HG03575 (cell line): ENCODE measurements around the gene PYGB.
A peak's percentile ranks its signal among the peaks of the same experiment; 100 is the strongest.
"Not testable (repeated sequence)": the region's sequence is repeated elsewhere in the genome, so short reads cannot be mapped to it uniquely, and the experiment has no call there.

Experiments
- ATAC-seq: cut with Tn5 transposase; IDR thresholded peaks from one replicate; pipeline ENCODE4 v1.9.1; 2021; ENCODE audit not compliant: unreplicated experiment, insufficient number of reproducible peaks, low FRiP score; ENCODE audit errors: extremely low read depth

Gene PYGB

GRCh38 chr20:25301357-25301920 is 53.6 kb downstream of the PYGB start:
- no peak for ATAC-seq

GRCh38 chr20:25302596-25302995 is 54.7 kb downstream of the PYGB start:
- no peak for ATAC-seq

GRCh38 chr20:25303292-25304024 is 55.6 kb downstream of the PYGB start:
- ATAC-seq = no peak

- no peak for ATAC-seq
These were observed 56.2 kb downstream of the PYGB start for GRCh38 chr20:25304025-25304549.

DNA sequence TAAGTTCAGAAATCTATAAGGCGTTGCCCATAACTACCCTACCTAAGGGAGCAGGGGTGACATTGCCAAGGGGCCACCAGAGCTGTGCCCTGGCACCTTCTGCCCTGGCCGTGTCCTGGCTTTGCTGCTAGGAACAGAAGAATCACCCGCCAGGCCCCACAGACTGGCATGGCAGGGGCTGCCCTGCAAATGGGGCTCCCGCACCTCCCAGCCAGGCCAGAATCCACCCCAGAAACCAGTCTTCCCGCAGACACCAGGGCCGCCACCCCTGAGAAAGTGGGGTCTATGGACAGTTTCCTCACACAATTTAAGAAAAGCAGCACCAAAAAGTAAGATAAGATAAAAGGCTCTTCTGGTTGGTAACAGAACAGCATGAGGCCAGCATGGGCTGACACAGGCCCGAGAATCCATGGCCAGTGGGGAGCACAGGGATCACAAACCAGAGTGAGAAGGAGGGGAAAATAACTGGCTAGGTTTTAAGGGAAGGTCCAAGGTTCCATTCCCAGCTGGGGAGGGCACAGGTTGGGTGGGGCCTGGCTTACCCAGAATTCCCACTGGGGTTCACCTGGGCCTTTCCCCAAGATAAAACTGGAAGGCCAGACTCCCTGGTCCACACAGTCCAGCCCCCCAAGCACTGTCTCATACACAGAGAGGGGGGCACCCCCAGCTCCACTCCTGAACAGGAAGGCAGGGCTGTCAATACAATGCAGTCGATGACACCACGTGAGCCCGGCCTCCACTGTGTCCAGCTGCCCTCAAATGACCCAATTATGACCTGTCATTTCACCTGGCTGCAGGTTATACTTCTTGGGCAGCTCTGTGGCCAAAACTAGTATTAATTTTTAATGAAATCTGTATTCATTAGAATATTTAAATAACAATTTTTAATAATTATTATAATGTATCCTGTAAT is 59.4 kb downstream of the PYGB start:
- ATAC-seq = no peak

GRCh38 chr20:25308083-25308491 is 60.2 kb downstream of the PYGB start:
- ATAC-seq = no peak

GRCh38 chr20:25308671-25309394 is 60.9 kb downstream of the PYGB start:
- ATAC-seq = no peak

GRCh38 chr20:25309395-25310267 is 61.7 kb downstream of the PYGB start:
- ATAC-seq = no peak

DNA sequence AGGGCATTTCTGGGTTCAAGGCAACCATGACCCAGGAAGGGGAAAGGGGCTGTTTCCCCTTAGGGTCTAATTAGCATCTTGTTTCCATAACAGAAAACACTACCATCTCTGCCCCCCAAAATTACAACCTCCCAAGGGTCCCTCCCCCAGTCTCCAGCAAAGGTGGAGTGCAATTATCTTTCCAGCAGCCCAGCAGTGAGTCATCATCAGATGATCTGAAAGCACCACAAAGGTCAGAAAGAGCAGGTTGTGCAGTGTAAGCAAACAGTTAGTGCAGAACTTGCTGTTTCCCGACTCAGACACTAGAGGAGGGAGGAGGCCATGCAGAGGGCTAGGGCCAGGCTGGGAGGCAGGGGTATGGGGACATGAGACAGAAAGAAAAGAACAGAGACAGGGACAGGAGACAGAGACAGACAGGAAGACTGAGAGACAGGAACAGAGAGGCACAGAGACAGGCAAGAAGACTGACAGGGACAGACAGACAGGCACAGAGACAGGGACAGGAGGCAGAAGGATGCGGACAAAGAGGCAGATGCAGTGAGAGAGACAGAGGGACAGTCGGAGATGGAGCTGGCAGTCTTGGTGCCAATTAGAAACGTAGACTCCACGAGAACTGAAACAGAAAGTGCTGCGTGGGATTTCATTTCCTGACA is 62.5 kb downstream of the PYGB start:
- peak; percentile 75 for ATAC-seq

DNA sequence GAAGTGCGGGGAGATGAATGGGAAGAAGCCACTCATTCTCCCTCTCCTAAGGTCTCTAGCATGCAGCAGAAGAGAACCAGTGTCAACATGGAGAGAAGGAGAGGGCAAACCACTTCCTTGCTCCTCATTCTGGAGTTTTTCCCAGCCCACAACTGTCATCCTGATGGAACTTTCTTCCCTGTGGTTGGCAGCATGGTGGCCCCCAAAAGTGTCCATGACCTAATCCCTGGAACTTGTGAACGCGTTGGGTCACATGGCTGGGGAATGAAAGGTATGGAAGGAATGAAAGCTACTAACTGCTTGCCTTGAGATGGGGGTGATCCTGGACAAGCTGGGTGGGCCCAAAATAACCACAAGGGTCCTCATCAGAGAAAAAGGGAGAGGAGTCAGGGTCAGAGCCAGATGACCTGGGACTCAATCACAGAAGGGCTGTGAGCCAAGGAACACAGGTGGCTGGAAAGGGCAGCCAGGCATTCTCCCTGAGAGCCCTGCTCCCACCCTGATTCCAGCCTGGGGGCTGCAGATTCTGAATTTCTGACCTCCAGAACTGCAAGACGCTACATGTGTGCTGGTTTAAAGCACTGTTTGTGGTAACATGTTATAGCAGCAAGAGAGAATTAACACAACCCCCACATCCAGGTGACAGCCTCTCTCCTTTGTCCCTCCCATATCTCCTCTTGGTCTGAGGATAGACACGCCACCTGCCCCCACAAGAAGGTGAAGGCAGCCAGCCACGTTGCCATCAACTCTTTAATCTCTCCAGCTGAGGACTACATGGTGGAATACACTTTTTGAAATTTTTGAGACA is 63.2 kb downstream of the PYGB start:
- ATAC-seq = no peak

- not testable (repeated sequence) for ATAC-seq
These were observed 64.8 kb downstream of the PYGB start for GRCh38 chr20:25312716-25313115.

DNA sequence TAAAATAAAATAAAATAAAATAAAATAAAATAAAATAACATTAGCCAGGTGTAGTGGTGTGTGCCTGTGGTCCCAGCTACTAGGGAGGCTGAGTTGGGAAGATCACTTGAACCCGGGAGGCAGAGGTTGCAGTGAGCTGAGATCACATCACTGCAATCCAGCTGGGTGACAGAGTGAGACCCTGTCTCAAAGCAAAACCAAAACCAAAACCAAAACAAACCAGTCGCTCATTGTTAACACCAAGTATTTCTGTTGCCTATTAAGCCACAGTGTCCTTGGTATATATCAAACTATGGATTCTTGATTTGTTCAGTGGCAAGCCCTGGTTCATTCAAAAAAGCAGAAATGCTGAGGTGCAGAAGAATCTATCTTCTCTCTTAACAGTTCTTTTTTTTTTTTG is 65.7 kb downstream of the PYGB start:
- no peak for ATAC-seq

DNA sequence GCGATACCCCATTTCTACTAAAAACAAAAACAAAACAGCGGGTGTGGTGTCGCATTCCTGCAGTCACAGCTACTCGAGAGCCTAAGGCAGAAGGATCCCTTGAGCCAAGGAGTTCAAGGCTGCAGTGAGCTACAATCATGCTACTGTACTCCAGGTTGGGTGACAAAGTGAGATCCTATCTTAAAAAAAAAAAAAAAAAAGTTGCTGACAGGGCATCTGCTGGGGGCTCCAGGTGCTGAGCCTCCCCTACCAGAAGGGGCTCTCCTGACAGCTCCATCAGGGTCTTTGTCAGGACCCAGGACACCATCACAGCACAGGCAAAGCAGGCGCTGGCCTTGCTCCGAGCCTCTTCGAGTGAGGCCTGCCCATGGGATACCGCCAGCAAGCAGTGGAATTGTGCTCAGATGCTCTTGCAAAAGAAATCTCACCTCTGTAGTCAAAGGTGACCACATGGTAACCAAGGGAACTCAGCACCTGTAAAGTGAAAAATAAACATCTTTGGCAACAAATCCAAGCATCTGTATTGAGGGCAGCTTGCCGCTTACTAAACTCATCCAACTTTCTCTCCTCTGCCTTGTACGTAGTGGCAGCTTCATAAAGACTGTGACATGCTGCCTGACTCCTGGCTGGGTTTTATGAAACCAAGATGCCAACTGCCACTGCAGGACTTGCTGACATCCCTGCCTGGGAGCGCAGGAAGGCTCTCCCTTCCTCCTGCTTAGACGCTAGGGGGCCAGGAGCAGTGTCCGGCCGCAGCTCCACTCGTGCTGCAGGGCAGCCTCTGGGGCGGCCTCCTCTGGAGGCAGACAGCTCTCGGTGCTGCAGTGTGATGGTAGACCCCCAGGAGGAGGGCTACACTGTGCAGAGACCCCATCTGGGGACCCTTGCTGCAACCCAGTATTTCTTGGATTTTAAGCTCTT is 66.9 kb downstream of the PYGB start:
- ATAC-seq = no peak

DNA sequence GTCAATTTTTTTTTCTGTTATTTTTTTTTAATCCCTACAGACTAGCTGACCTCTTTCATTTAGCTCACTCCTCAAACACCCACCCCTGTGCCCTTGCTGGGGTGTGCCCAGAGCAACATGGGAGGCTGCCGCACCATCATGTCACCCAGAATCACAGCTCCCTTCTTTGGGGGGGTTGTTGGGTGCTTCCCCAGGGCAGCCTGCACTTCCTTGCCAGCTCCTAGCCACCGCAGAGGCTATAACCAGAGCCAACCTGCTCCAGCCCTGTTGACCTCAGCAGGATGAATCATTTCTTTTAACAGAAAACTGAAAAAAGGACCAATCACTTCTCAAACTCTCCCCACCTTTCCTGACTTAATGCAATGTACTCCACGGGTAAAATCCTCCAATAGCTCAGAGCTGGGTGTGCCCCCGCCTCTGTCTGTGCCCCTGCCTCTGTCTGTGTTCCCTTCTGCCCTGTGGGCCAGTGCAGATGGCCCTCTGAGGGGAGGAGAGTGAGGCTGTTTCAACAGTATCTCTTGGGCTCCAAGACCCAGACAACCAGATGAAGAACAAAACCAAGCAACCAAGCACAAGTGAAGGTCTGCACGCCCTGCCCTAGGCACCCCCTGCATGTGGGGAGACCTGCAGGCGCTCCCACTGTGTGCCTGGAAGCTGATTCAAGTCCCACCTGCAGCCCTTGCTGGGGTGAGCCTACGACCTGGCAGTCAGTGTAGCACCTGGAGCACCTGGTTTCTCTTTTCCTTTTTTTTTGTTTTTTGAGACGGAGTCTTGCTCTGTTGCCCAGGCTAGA is 67.7 kb downstream of the PYGB start:
- no peak for ATAC-seq

DNA sequence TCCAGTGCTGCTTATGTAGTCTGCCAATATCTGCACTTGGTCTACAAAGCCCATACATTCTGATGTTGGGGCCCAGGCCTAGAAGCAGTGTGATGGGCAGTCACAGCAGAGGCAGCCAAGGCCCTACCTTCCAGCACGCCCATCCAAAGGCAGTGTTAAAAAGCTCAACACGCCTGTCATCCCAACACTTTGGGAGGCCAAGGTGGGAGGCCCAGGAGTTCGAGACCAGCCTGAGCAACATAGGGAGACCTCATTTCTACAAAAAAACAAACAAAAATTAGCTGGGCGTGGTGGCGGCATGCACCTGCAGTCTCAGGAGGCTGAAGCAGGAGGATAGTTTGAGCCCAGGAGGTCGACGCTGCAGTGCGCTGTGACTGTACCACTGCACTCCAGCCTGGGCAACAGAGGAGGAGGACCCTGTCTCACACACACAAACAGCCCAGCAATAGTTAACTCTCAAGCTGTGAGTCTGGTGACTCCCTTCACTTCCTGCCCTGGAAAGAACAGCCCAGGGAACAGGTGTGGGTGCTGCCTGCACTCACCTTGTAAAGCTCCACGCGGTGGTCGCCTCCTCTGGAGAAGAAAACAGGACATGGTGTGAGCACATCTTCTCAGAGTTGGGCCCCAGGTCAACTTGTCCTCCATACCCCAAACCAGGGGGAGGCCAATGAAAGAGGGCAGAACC is 68.8 kb downstream of the PYGB start:
- ATAC-seq = no peak
